Measurements from ENCODE around the gene SRBD1. TPM values are rescaled to one million over a fixed set of nuclear protein-coding genes. Genes with fewer than 3 reads are reported as not detected.

SRBD1 gene
- polyA plus RNA-seq, 1 donor (not counting 4 experiments of a cell fraction or from before 2014, with no cell fraction given) = 8.8 TPM

DNA sequence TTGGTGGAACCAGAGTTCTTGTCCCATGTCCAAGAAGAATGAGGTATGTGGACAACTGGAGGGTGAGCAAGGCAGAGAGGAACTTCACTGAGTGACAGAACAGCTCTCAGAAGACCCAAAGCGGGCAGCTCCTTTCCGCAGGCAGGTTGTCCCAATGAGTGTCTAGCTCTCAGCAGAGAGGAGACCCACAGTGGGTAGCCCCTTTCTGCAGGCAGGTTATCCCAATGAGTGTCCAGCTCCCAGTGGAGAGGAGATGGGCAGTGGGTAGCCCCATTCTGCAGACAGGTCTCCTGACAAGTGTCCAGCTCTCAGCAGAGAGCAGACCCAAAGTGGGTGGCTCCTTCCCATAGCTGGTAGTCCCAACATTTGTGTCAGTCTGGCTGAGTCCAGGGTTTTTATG is 69.6 kb downstream of the SRBD1 start:
- no peak for TF ChIP-seq EZH2 (IDR thresholded peaks at IDR 0.05; ENCODE audit: low read length)
- TF ChIP-seq, protein P1, sequence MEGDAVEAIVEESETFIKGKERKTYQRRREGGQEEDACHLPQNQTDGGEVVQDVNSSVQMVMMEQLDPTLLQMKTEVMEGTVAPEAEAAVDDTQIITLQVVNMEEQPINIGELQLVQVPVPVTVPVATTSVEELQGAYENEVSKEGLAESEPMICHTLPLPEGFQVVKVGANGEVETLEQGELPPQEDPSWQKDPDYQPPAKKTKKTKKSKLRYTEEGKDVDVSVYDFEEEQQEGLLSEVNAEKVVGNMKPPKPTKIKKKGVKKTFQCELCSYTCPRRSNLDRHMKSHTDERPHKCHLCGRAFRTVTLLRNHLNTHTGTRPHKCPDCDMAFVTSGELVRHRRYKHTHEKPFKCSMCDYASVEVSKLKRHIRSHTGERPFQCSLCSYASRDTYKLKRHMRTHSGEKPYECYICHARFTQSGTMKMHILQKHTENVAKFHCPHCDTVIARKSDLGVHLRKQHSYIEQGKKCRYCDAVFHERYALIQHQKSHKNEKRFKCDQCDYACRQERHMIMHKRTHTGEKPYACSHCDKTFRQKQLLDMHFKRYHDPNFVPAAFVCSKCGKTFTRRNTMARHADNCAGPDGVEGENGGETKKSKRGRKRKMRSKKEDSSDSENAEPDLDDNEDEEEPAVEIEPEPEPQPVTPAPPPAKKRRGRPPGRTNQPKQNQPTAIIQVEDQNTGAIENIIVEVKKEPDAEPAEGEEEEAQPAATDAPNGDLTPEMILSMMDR (optimal IDR thresholded peaks at IDR 0.05 in 1 of 3, IDR thresholded peaks at IDR 0.05 in 1 of 3, conservative IDR thresholded peaks at IDR 0.05 in 1 of 3; ENCODE audit: extremely low read depth in 1 of 3, insufficient read depth in 2 of 3, low read length in 3 of 3) = no peak
- no peaks in the 10 kb centered on the region for H3K4me1 ChIP-seq (ENCODE audit: control insufficient read depth, extremely low read depth, insufficient read depth, low read length)
- no peaks in the 10 kb centered on the region for H4K20me1 ChIP-seq (ENCODE audit: control insufficient read depth, extremely low read depth, insufficient read depth, low read length)
- H3K79me2 ChIP-seq (ENCODE audit: control insufficient read depth, insufficient read depth, low read length) = no peaks in the 10 kb centered on the region
- peaks cover 0 to 10% of the 10 kb centered on the region in 2 experiments for H3K36me3 ChIP-seq (ENCODE audit: control insufficient read depth in 2 of 2, extremely low read depth in 1 of 2, insufficient read depth in 2 of 2, low read length in 2 of 2)
- no peaks in the 10 kb centered on the region for H3K27me3 ChIP-seq (ENCODE audit: control insufficient read depth, extremely low read depth, insufficient read depth, low read length)
- no peak overlapping the region for H3K27ac ChIP-seq (ENCODE audit: control insufficient read depth, insufficient read depth, low read length)
- H3K4me3 ChIP-seq (ENCODE audit: control insufficient read depth in 2 of 3, extremely low read depth in 1 of 3, insufficient read depth in 2 of 3, low read depth in 1 of 3, low read length in 3 of 3) = no peak overlapping the region
- no peak overlapping the region for H2AFZ ChIP-seq (ENCODE audit: control insufficient read depth, low read length)
- peaks cover 3% of the 10 kb centered on the region for H3K9me3 ChIP-seq (ENCODE audit: control insufficient read depth, low read depth, low read length)
- DNase-seq (ENCODE audit: low read depth, low spot score) (no peak), FAIRE-seq (no peak)
- no peaks in the 10 kb centered on the region for H3K9me1 ChIP-seq (ENCODE audit: control insufficient read depth, extremely low read depth, insufficient read depth, low read length)
- dilution Hi-C loops (cut with MboI; ENCODE audit: extremely low pct_ligation_motif_present, low sequenced_read_pairs) = no loop called here
- H3K9ac ChIP-seq (ENCODE audit: control insufficient read depth, extremely low read depth, insufficient read depth, low read length) = no peak overlapping the region
- H3K4me2 ChIP-seq (ENCODE audit: control insufficient read depth, extremely low read depth, insufficient read depth, low read depth, low read length) = no peak overlapping the region

DNA sequence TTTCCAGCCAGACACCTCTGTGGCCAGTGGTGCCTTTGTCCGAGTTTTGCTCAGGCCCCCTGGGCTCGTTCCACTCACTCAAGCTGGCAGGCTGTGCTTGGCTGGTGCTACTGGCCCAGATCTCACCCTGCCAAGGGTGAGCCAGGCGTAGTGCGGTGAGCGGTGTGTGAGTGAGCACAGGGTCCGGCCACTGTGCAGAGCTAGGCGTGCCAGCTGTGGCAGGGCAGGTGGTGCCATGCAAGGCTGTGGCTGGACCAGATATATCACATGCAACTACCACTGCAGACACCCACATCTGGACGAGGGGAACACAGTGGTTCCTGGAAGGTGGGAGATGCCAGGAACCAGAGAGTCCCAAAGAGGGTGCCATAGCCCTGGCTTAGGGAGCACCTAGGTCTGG is 70.1 kb downstream of the SRBD1 start:
- no peaks in the 10 kb centered on the region for H3K27me3 ChIP-seq (ENCODE audit: control insufficient read depth, extremely low read depth, insufficient read depth, low read length)
- H4K20me1 ChIP-seq (ENCODE audit: control insufficient read depth, extremely low read depth, insufficient read depth, low read length) = no peaks in the 10 kb centered on the region
- TF ChIP-seq, protein P1 (optimal IDR thresholded peaks at IDR 0.05 in 1 of 3, IDR thresholded peaks at IDR 0.05 in 1 of 3, conservative IDR thresholded peaks at IDR 0.05 in 1 of 3; ENCODE audit: extremely low read depth in 1 of 3, insufficient read depth in 2 of 3, low read length in 3 of 3) = no peak
- no peak for TF ChIP-seq EZH2 (IDR thresholded peaks at IDR 0.05; ENCODE audit: low read length)
- dilution Hi-C loops (cut with MboI; ENCODE audit: extremely low pct_ligation_motif_present, low sequenced_read_pairs) = no loop called here
- no peak overlapping the region for H3K4me2 ChIP-seq (ENCODE audit: control insufficient read depth, extremely low read depth, insufficient read depth, low read depth, low read length)
- peaks cover 0 to 10% of the 10 kb centered on the region in 2 experiments for H3K36me3 ChIP-seq (ENCODE audit: control insufficient read depth in 2 of 2, extremely low read depth in 1 of 2, insufficient read depth in 2 of 2, low read length in 2 of 2)
- H3K4me1 ChIP-seq (ENCODE audit: control insufficient read depth, extremely low read depth, insufficient read depth, low read length) = no peaks in the 10 kb centered on the region
- H3K9me1 ChIP-seq (ENCODE audit: control insufficient read depth, extremely low read depth, insufficient read depth, low read length) = no peaks in the 10 kb centered on the region
- H3K9ac ChIP-seq (ENCODE audit: control insufficient read depth, extremely low read depth, insufficient read depth, low read length) = no peak overlapping the region
- FAIRE-seq (no peak), DNase-seq (ENCODE audit: low read depth, low spot score) (no peak)
- H3K9me3 ChIP-seq (ENCODE audit: control insufficient read depth, low read depth, low read length) = peaks cover 3% of the 10 kb centered on the region
- H2AFZ ChIP-seq (ENCODE audit: control insufficient read depth, low read length) = no peak overlapping the region
- no peaks in the 10 kb centered on the region for H3K79me2 ChIP-seq (ENCODE audit: control insufficient read depth, insufficient read depth, low read length)
- H3K4me3 ChIP-seq (ENCODE audit: control insufficient read depth in 2 of 3, extremely low read depth in 1 of 3, insufficient read depth in 2 of 3, low read depth in 1 of 3, low read length in 3 of 3) = no peak overlapping the region
- H3K27ac ChIP-seq (ENCODE audit: control insufficient read depth, insufficient read depth, low read length) = no peak overlapping the region
